ENCODE results near the gene CHST6. TPM values are rescaled to one million over a fixed set of nuclear protein-coding genes. Genes with fewer than 3 reads are reported as not detected.

Gene CHST6
- polyA plus RNA-seq, 1 donor (not counting 4 experiments of a cell fraction or from before 2014, with no cell fraction given) = 0.14 TPM

- no peak overlapping the region for H3K9ac ChIP-seq (ENCODE audit: control insufficient read depth, extremely low read depth, insufficient read depth, low read length)
- dilution Hi-C loops (cut with MboI; ENCODE audit: extremely low pct_ligation_motif_present, low sequenced_read_pairs) = no loop called here
- H3K27me3 ChIP-seq (ENCODE audit: control insufficient read depth, extremely low read depth, insufficient read depth, low read length) = no peaks in the 10 kb centered on the region
- no peak overlapping the region for H3K27ac ChIP-seq (ENCODE audit: control insufficient read depth, insufficient read depth, low read length)
- no peak overlapping the region for H2AFZ ChIP-seq (ENCODE audit: control insufficient read depth, low read length)
- no peak for DNase-seq (ENCODE audit: low read depth, low spot score)
- H3K9me3 ChIP-seq (ENCODE audit: control insufficient read depth, low read depth, low read length) = no peaks in the 10 kb centered on the region
- no peaks in the 10 kb centered on the region for H3K36me3 ChIP-seq (ENCODE audit: control insufficient read depth in 2 of 2, extremely low read depth in 1 of 2, insufficient read depth in 2 of 2, low read length in 2 of 2)
- H3K4me1 ChIP-seq (ENCODE audit: control insufficient read depth, extremely low read depth, insufficient read depth, low read length) = peaks cover 37% of the 10 kb centered on the region
- no peak for FAIRE-seq
- no peaks in the 10 kb centered on the region for H3K79me2 ChIP-seq (ENCODE audit: control insufficient read depth, insufficient read depth, low read length)
- TF ChIP-seq EZH2 (IDR thresholded peaks at IDR 0.05; ENCODE audit: low read length) (no peak), CTCF (optimal IDR thresholded peaks at IDR 0.05 in 1 of 3, IDR thresholded peaks at IDR 0.05 in 1 of 3, conservative IDR thresholded peaks at IDR 0.05 in 1 of 3; ENCODE audit: extremely low read depth in 1 of 3, insufficient read depth in 2 of 3, low read length in 3 of 3) (no peak)
- no peaks in the 10 kb centered on the region for H3K9me1 ChIP-seq (ENCODE audit: control insufficient read depth, extremely low read depth, insufficient read depth, low read length)
- no peaks in the 10 kb centered on the region for H4K20me1 ChIP-seq (ENCODE audit: control insufficient read depth, extremely low read depth, insufficient read depth, low read length)
- no peak overlapping the region for H3K4me3 ChIP-seq (ENCODE audit: control insufficient read depth in 2 of 3, extremely low read depth in 1 of 3, insufficient read depth in 2 of 3, low read depth in 1 of 3, low read length in 3 of 3)
- H3K4me2 ChIP-seq (ENCODE audit: control insufficient read depth, extremely low read depth, insufficient read depth, low read depth, low read length) = no peak overlapping the region
Measured at GRCh38 chr16:75488322-75488721, 6.9 kb downstream of the CHST6 start.

DNA sequence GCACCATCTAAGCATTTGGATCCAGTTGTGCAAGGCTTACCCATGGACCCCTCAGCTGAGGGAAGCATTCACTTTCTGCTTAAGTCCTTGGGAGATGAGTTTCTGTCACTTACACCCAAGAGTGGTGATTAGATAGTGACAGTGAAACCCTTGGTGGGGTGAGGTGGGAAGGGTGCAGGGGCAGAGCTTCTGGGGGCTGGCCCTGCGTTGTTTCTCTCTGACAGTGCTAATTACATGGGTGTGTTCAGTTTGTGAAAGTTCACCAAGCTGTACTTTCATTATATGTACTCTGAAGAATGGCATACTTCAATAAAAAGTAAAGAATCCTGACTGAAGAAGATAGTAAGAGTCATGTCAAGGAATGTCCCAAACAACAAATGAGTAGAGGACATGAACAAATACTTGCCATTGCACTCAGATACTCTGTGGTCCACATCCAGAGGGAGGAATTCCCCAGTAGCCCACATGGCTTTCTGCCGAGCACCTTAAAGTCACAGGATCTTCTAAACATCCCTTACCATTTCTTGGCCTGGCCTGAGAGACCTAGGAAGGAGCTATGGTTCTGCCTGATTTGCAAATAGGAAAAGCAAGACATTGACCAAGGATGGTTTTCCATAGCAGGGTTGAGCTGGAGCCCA, 8.4 kb downstream of the CHST6 start:
- Histone ChIP-seq H3K4me1 (ENCODE audit: control insufficient read depth, extremely low read depth, insufficient read depth, low read length) (peaks cover 44% of the 10 kb centered on the region), H3K27ac (ENCODE audit: control insufficient read depth, insufficient read depth, low read length) (peak overlapping the region; percentile 4)
- FAIRE-seq = no peak

More for the DNA sequence above, 8.4 kb downstream of the CHST6 start:
- Histone ChIP-seq H3K9me3 (ENCODE audit: control insufficient read depth, low read depth, low read length) (no peaks in the 10 kb centered on the region), H3K79me2 (ENCODE audit: control insufficient read depth, insufficient read depth, low read length) (no peaks in the 10 kb centered on the region), H3K4me3 (ENCODE audit: control insufficient read depth in 2 of 3, extremely low read depth in 1 of 3, insufficient read depth in 2 of 3, low read depth in 1 of 3, low read length in 3 of 3) (no peak overlapping the region), H3K27me3 (ENCODE audit: control insufficient read depth, extremely low read depth, insufficient read depth, low read length) (no peaks in the 10 kb centered on the region), H3K9me1 (ENCODE audit: control insufficient read depth, extremely low read depth, insufficient read depth, low read length) (no peaks in the 10 kb centered on the region), H3K9ac (ENCODE audit: control insufficient read depth, extremely low read depth, insufficient read depth, low read length) (no peak overlapping the region), H4K20me1 (ENCODE audit: control insufficient read depth, extremely low read depth, insufficient read depth, low read length) (no peaks in the 10 kb centered on the region), H3K36me3 (ENCODE audit: control insufficient read depth in 2 of 2, extremely low read depth in 1 of 2, insufficient read depth in 2 of 2, low read length in 2 of 2) (no peaks in the 10 kb centered on the region), H3K4me2 (ENCODE audit: control insufficient read depth, extremely low read depth, insufficient read depth, low read depth, low read length) (peak overlapping the region; percentile 55), H2AFZ (ENCODE audit: control insufficient read depth, low read length) (no peak overlapping the region)
- no peak for DNase-seq (ENCODE audit: low read depth, low spot score)
- TF ChIP-seq EZH2 (IDR thresholded peaks at IDR 0.05; ENCODE audit: low read length) (no peak), CTCF (optimal IDR thresholded peaks at IDR 0.05 in 1 of 3, IDR thresholded peaks at IDR 0.05 in 1 of 3, conservative IDR thresholded peaks at IDR 0.05 in 1 of 3; ENCODE audit: extremely low read depth in 1 of 3, insufficient read depth in 2 of 3, low read length in 3 of 3) (no peak)
- dilution Hi-C loops (cut with MboI; ENCODE audit: extremely low pct_ligation_motif_present, low sequenced_read_pairs) = no loop called here

Measured in keratinocyte (primary cell).